CD4-positive, alpha-beta T cell treated with Interleukin-21 for 1 hour (primary cell): ENCODE data around the gene DAAM1.
A peak's percentile ranks its signal among the peaks of the same experiment; 100 is the strongest.

ENCODE experiments used
- DNase-seq: peaks from one replicate; pipeline ENCODE4 v3.0.0-alpha.2; 2020

Gene DAAM1

DNA sequence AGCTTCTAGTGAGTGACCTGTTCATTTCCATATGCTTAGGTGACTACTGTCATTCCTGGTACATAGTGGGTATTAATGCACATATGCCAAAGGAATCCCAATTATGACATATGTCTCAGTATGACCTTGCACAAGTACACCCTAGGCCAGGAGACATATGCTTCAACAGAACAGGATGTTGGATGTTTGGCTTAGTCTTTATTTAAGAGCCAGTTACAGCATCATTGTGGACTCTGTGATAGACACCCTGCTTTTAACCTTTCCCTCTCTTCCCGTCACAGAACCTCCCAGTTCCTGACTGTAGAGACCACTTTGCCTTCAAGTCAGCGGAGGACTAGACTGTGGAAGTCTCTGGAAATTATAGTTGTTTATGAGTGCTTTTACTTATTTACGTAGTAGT lies 72.9 kb downstream of the DAAM1 start:
- DNase-seq = no peak

GRCh38 chr14:59262717-59263454 lies 74.4 kb downstream of the DAAM1 start:
- no peak for DNase-seq

GRCh38 chr14:59265808-59266207 lies 77.3 kb downstream of the DAAM1 start:
- DNase-seq = no peak

DNA sequence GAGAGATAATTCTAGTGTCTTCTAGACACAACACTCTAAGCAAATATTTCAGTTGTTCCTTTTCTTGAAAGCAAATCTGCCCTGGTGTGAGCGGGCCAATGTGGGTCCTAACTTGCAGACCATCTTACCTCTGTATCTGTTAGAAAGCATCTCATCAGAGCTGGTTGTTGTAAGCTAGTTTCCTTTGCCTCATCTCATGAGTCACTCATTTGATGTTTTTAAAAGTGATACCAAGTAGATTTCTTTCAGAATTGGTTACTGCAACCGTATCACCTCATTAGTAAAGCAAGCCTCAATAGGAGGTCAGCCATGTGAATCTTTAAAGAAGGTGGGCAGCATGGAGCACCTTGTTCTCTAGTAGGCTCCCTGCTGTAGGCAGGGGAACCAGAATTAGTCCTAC lies 78.6 kb downstream of the DAAM1 start:
- no peak for DNase-seq

DNA sequence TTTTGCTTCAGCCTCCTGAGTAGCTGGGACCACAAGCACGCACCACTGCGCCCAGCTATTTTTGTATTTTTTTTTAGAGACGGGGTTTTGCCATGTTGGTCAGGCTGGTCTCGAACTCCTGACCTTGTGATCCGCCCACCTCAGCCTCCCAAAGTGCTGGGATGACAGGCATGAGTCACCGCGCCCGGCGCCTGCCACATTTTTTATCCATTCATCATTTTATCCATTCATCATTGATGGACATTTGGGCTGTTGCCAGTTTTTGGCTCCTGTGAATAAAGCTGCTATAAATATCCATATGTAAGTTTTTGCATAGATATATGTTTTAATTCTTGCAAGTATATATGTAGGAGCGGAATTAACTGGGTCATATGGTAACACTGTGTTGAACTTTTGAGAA lies 79.5 kb downstream of the DAAM1 start:
- no peak for DNase-seq

GRCh38 chr14:59268858-59269257 lies 80.4 kb downstream of the DAAM1 start:
- DNase-seq = no peak

DNA sequence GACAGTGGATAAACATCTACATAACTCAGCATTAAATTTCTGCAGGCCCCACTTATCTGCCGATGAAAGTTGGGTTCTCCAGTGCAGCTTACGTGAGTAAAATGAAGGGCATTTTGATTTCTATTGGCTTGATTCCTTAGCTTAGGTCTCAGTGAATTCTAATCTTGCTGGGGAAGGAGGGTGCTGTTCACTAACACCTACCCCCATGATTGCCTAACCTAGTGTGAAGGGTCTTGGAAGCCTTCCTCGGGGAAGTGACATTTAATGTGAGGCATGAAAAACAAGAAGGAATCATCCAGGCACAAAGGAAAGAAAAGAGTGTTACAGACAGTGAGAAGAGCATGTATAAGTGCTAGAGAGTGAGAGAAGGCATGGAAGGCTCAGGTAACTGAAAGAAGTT lies 81.0 kb downstream of the DAAM1 start:
- DNase-seq = no peak

DNA sequence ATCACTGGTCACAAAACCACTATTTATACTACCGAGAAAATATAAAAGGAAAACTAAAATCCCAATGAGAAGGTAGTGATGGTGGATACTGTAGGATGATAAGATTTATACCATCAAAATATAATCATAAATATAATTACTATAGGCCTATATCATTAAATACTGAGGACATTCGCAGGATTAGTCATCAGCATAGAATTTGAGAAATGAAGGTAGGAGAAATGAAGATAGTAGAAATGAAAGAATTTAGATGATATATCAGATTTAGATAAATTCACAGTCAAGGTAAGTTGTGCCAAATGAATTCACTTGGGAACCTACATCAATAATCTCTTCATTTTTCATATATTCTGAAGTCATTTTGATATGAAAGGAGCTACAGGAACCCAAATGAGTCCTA lies 82.8 kb downstream of the DAAM1 start:
- DNase-seq = no peak

GRCh38 chr14:59271734-59272133 lies 83.3 kb downstream of the DAAM1 start:
- DNase-seq = no peak

- DNase-seq = no peak
These were observed 84.2 kb downstream of the DAAM1 start for GRCh38 chr14:59272633-59273032.

GRCh38 chr14:59273737-59274136 lies 85.3 kb downstream of the DAAM1 start:
- no peak for DNase-seq

DNA sequence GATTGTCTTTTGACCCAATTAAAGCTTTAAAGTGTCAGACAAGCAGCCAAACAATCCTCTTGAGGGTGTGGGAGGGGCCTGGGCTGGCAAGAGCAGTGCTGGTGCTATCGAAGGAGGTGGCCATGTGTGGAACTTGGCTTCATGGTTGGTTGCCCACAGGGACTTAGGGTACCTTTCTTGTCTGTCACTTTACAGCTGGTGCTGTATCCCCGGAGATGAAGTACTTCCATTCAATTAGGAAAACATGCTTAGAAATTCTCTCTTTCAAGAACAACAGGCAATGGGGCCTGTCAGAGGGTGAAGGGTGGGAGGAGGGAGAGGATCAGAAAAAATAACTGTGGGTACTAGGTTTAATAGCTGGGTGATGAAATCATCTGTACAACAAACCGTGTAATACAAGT lies 86.5 kb downstream of the DAAM1 start:
- DNase-seq = no peak

GRCh38 chr14:59275668-59276067 lies 87.2 kb downstream of the DAAM1 start:
- DNase-seq = peak; percentile 7

- no peak for DNase-seq
These were observed 87.8 kb downstream of the DAAM1 start for GRCh38 chr14:59276235-59276634.

- DNase-seq = no peak
These were observed 89.2 kb downstream of the DAAM1 start for GRCh38 chr14:59277659-59278058.

DNA sequence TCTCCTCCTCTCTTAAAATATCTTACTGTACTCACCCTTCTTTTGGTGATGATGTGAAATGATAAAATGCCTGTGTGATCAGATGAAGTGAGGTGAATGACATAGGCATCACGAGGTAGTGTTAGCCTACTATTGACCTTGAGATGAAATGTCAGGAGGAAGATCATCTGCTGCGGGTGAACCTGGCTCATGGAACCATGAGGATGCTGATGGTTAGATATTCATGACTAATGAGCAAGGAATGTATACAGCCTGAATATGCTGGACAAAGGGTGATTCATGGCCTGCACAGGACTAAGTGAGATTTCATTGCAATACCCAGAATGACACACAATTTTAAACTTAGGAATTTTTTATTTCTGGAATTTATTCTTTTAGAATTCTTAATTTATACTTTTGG lies 89.6 kb downstream of the DAAM1 start:
- no peak for DNase-seq

DNA sequence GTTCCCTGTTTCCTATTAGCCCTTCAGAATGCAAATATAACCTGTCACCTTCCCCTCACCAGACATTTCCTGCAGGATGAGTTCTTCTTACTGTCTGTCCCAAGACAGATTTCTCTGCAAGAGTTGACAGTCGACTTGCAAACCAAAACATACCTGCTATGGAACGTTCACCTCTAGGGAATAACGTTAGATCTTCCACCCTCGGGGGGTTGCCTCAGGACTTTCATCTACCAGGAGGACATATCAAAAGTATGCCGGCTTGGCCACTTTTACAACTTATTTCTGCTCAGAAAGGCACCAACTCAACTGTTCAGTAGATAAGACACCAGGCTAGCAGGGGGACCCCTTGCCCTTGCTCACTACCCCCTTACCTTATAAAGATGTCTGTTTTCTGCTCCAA lies 92.5 kb downstream of the DAAM1 start:
- no peak for DNase-seq

- no peak for DNase-seq
These were observed 93.3 kb downstream of the DAAM1 start for GRCh38 chr14:59281609-59282377.

- no peak for DNase-seq
These were observed 93.9 kb downstream of the DAAM1 start for GRCh38 chr14:59282378-59282765.

- DNase-seq = no peak
These were observed 94.9 kb downstream of the DAAM1 start for GRCh38 chr14:59283361-59283760.

DNA sequence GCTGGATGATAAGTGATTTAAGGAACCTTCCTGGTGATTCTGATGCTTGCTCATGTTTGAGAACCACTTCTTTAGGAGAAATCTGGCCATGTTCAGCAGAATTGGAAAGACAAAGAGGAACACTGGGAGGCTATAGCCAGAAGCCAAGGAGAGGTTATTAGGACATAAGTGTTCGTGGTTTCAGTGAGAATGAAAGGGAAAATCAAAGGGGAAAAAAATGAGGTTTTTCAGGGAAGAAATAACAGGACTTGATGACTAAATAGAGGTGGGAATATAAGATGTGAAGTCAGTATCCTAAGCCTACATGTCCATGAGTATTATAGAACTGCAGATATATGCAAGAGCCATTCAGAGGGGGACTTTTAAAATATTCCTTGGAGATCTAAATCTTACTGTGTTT lies 95.6 kb downstream of the DAAM1 start:
- no peak for DNase-seq

DNA sequence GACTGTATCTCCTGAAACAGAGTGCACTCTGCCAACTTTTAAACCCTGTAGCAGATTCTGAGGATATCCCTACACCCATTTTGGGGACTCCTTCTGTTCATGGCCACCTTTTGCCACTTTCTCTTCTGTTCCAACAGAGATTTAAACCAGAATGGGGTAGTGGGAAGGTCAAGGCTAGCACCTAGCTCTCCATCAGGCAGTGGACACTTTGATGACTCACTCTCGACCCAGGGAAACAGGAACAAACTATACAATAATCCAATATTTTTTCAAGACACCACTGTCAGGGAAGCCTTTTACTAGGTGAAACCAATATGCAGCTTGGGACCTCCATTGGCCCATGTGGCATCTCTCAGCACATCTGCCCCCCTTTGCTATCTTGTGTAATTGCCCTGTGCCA lies 103.6 kb downstream of the DAAM1 start:
- DNase-seq = no peak

DNA sequence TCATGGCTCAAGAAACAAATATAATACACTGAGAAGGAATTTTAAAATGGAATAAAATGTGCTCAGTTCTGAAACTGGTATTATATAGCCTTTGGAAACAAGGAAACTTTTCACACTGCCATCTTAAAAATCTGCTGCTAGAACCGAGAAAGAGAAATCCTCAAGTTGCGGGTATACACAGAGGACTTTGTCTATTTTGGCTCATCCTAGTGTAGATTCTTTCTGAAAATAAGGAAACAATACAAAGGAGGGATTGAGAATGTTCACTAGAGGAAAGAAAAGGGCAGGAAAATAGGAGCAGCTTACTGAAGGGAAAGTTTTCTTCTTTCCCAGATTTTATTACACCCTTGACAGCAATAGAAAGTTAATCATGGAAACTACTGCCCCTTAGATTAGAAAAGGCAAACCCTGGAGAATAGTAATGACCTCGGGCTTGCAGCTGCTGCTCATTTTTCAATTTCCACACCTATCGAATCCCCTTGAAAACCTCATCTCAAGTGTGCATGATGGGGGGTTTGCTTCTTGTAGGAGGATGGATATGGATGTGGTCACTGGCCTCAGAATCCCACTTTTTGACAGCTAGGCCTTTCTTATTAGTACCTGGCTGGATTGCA lies 104.6 kb downstream of the DAAM1 start:
- DNase-seq = no peak
